KOPT-K1 (cell line): ENCODE results near the gene KRT35.

ENCODE experiments used
- H3K27ac ChIP-seq: fragments of 200-600 bp; sonication (generic); 2 replicates; pipeline ENCODE4 v1.5.1; 2016; ENCODE audit warnings: antibody characterized with exemption, mild to moderate bottlenecking, low read depth, low read length; ENCODE audit not compliant: poor library complexity, severe bottlenecking
- H3K36me3 ChIP-seq: fragments of 200-600 bp; sonication (generic); 2 replicates; pipeline ENCODE4 v1.5.1; 2017; ENCODE audit warnings: antibody characterized with exemption, mild to moderate bottlenecking, low read length, moderate library complexity; ENCODE audit not compliant: insufficient read depth
- H3K9me3 ChIP-seq: fragments of 200-600 bp; sonication (generic); 2 replicates; pipeline ENCODE4 v1.5.1; 2017; ENCODE audit warnings: antibody characterized with exemption, low read length, mild to moderate bottlenecking; ENCODE audit not compliant: insufficient read depth, poor library complexity, severe bottlenecking

The KRT35 gene

GRCh38 chr17:41463746-41464145, 17.2 kb downstream of the KRT35 start:
- no peak overlapping the region for H3K27ac ChIP-seq
- H3K9me3 ChIP-seq: peaks cover 9% of the 10 kb centered on the region
- H3K36me3 ChIP-seq: no peaks in the 10 kb centered on the region

- Histone ChIP-seq H3K36me3 (no peaks in the 10 kb centered on the region), H3K9me3 (no peaks in the 10 kb centered on the region), H3K27ac (no peak overlapping the region)
Measured at GRCh38 chr17:41462705-41463104, 18.2 kb downstream of the KRT35 start.

GRCh38 chr17:41457676-41458075, 23.3 kb downstream of the KRT35 start:
- Histone ChIP-seq H3K27ac (no peak overlapping the region), H3K36me3 (no peaks in the 10 kb centered on the region), H3K9me3 (no peaks in the 10 kb centered on the region)

- Histone ChIP-seq H3K27ac (no peak overlapping the region), H3K36me3 (no peaks in the 10 kb centered on the region), H3K9me3 (no peaks in the 10 kb centered on the region)
Measured at GRCh38 chr17:41456204-41456603, 24.7 kb downstream of the KRT35 start.

- Histone ChIP-seq H3K27ac (no peak overlapping the region), H3K36me3 (no peaks in the 10 kb centered on the region), H3K9me3 (no peaks in the 10 kb centered on the region)
Measured at GRCh38 chr17:41455236-41455635, 25.7 kb downstream of the KRT35 start.

- H3K9me3 ChIP-seq: no peaks in the 10 kb centered on the region
- no peak overlapping the region for H3K27ac ChIP-seq
- H3K36me3 ChIP-seq: no peaks in the 10 kb centered on the region
Measured at GRCh38 chr17:41453066-41453465, 27.9 kb downstream of the KRT35 start.

- Histone ChIP-seq H3K9me3 (no peaks in the 10 kb centered on the region), H3K27ac (no peak overlapping the region), H3K36me3 (no peaks in the 10 kb centered on the region)
Measured at GRCh38 chr17:41452281-41452680, 28.7 kb downstream of the KRT35 start.

- no peaks in the 10 kb centered on the region for H3K9me3 ChIP-seq
- no peaks in the 10 kb centered on the region for H3K36me3 ChIP-seq
- H3K27ac ChIP-seq: no peak overlapping the region
Measured at GRCh38 chr17:41451154-41451728, 29.7 kb downstream of the KRT35 start.

- H3K9me3 ChIP-seq: no peaks in the 10 kb centered on the region
- H3K27ac ChIP-seq: no peak overlapping the region
- no peaks in the 10 kb centered on the region for H3K36me3 ChIP-seq
Measured at GRCh38 chr17:41449008-41449407, 31.9 kb downstream of the KRT35 start.

- Histone ChIP-seq H3K9me3 (no peaks in the 10 kb centered on the region), H3K27ac (no peak overlapping the region), H3K36me3 (no peaks in the 10 kb centered on the region)
Measured at GRCh38 chr17:41448506-41448905, 32.4 kb downstream of the KRT35 start.

- H3K36me3 ChIP-seq: no peaks in the 10 kb centered on the region
- H3K27ac ChIP-seq: no peak overlapping the region
- no peaks in the 10 kb centered on the region for H3K9me3 ChIP-seq
Measured at GRCh38 chr17:41446806-41447205, 34.1 kb downstream of the KRT35 start.

GRCh38 chr17:41444640-41445039, 36.3 kb downstream of the KRT35 start:
- Histone ChIP-seq H3K27ac (no peak overlapping the region), H3K36me3 (no peaks in the 10 kb centered on the region), H3K9me3 (no peaks in the 10 kb centered on the region)

GRCh38 chr17:41444186-41444585, 36.8 kb downstream of the KRT35 start:
- Histone ChIP-seq H3K27ac (no peak overlapping the region), H3K9me3 (no peaks in the 10 kb centered on the region), H3K36me3 (no peaks in the 10 kb centered on the region)

GRCh38 chr17:41442739-41443138, 38.2 kb downstream of the KRT35 start:
- H3K36me3 ChIP-seq: no peaks in the 10 kb centered on the region
- no peak overlapping the region for H3K27ac ChIP-seq
- H3K9me3 ChIP-seq: no peaks in the 10 kb centered on the region

- Histone ChIP-seq H3K9me3 (no peaks in the 10 kb centered on the region), H3K27ac (no peak within 1 kb of the TSS), H3K36me3 (no peaks in the 10 kb centered on the region)
Measured at GRCh38 chr17:41440531-41441033, 40.4 kb downstream of the KRT35 start, which contains the start of gene KRT38. Gene KRT38, minus strand, starts transcription at chr17:41440983. Its CDS starts 62 bp downstream, at chr17:41440921.

GRCh38 chr17:41439375-41439774, 41.6 kb downstream of the KRT35 start:
- H3K27ac ChIP-seq: no peak overlapping the region
- H3K9me3 ChIP-seq: no peaks in the 10 kb centered on the region
- H3K36me3 ChIP-seq: no peaks in the 10 kb centered on the region
